Lower leg skin (tissue), 4 donors: ENCODE data around the gene FCHO2. TPM values are rescaled to one million over a fixed set of nuclear protein-coding genes. Genes with fewer than 3 reads are reported as not detected.

ENCODE experiments used
- DNase-seq, 2 donors: peaks; one replicate each; pipeline ENCODE4 v3.0.0-alpha.2; 2019; ENCODE audit warnings: low spot score in 2 of 2
- H3K4me3 ChIP-seq: fragments of 200-600 bp; sonication (generic); 2 replicates; pipeline ENCODE4 v1.5.1; 2017; ENCODE audit warnings: mild to moderate bottlenecking, low read depth; ENCODE audit not compliant: poor library complexity, severe bottlenecking
- CTCF ChIP-seq, 3 donors: fragments of 450-650 bp; IDR thresholded peaks; one replicate each; pipeline ENCODE4 v1.5.1; 2016; ENCODE audit warnings: antibody characterized with exemption in 3 of 3, mild to moderate bottlenecking in 3 of 3, moderate library complexity in 2 of 3
- POLR2A ChIP-seq, 2 donors: fragments of 450-650 bp; IDR thresholded peaks; one replicate each; pipeline ENCODE4 v1.6.1; 2016 to 2017; ENCODE audit warnings: antibody characterized with exemption in 2 of 2, mild to moderate bottlenecking in 1 of 2, moderate library complexity in 1 of 2
- WGBS, 2 donors: methylation state at CpG; one replicate each; pipeline ENCODE4 v1.1.5; 2018; 5-methylcytosine and 5-hydroxymethylcytosine counted together
- intact Hi-C: fragments of 100-400 bp; cut with DNase I; formaldehyde crosslinking; loops from one replicate; pipeline ENCODE4 v1.15.0; 2023; ENCODE audit warnings: low total_unique reads
- total RNA-seq, 4 donors: library from RNA; depleted of rRNA; stranded (reverse); fragments of >200 nt; gene quantifications; one replicate each; pipeline ENCODE4 v1.1.0, GENCODE V29; 2016

The FCHO2 gene
- total RNA-seq, 4 donors from 2014 or later = 22.1 to 30.7 (median 30.1) TPM

DNA sequence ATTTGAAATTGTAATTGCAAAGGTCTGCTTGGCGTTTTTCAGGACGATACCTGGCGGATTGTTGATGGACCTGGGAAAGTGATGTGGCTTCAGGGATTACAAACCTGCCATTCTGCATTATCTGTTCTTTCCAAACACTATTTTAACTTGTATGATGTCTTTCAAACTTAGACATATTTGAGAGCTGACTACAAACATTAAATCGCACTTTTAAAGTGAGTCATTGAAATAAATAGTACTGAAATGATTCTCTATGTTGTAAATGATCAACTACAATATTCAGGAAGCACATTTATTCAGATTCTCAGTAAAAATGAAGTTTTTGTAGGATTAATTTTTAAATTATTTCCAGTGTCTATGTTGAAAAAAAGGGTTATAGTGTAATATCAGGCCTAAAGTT is 132.2 kb downstream of the FCHO2 start:
- no peak overlapping the region for H3K4me3 ChIP-seq
- DNase-seq = no peak
- TF ChIP-seq CTCF (IDR thresholded peaks at IDR 0.05) = no peak
- TF ChIP-seq POLR2A (IDR thresholded peaks at IDR 0.05) = no peak
- 93 to 95% methylated on average over 4 of the region's 4 CpGs for WGBS, 2 donors
- intact Hi-C loops = no loop called here

DNA sequence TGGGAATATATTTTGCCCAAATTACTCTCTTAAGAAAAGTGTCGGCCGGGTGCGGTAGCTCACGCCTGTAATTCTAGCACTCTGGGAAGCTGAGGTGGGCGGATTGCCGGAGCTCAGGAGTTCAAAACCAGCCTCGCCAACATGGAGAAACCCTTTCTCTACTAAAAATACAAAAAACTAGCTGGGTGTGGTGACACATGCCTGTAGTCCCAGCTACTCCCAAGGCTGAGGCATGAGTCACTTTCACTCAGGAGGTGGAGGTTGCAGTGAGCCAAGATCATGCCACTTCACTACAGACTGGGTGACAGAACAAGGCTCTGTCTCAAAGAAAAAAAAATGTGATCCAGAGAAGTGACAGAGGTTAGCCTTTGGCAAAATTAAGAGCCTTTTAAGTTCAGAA is 138.1 kb downstream of the FCHO2 start:
- no peak overlapping the region for H3K4me3 ChIP-seq
- 44 to 54% methylated on average over 7 of the region's 7 CpGs for WGBS, 2 donors
- no peak for DNase-seq
- TF ChIP-seq POLR2A (IDR thresholded peaks at IDR 0.05) (no peak), CTCF (IDR thresholded peaks at IDR 0.05) (no peak)
- intact Hi-C loops = no loop called here

GRCh38 chr5:73094415-73094814 is 138.6 kb downstream of the FCHO2 start:
- DNase-seq = no peak
- no peak for TF ChIP-seq POLR2A (IDR thresholded peaks at IDR 0.05)
- 89 to 93% methylated on average over 1 of the region's 1 CpG for WGBS, 2 donors
- intact Hi-C loops = no loop called here
- no peak overlapping the region for H3K4me3 ChIP-seq

- 94 to 95% methylated on average over 6 of the region's 6 CpGs for whole genome bisulfite sequencing, 2 donors
- no peak overlapping the region for H3K4me3 ChIP-seq
- TF ChIP-seq POLR2A (IDR thresholded peaks at IDR 0.05) = no peak
- TF ChIP-seq CTCF (IDR thresholded peaks at IDR 0.05) = no peak
- intact Hi-C loops = no loop called here
- DNase-seq = no peak
These were observed 139.9 kb downstream of the FCHO2 start for GRCh38 chr5:73095564-73096238.

DNA sequence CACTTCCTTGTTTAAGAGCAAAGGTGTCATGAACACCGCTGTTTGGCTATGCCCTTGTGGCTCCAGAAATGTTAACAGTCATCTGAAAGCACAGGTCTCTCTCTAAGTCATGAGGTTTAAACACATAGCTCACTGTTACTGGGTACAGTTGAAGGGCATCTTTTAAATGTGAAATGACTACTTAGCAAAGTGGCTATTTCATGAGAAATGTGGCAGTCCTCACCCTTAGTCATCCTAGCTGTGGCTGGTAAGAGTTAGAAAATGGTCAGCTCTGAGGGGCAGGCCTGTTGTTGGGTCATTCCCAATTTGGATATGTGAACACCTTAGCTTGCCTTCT is 140.4 kb downstream of the FCHO2 start:
- 85 to 98% methylated on average over 1 of the region's 1 CpG for WGBS, 2 donors
- intact Hi-C loops = no loop called here
- DNase-seq = no peak
- TF ChIP-seq POLR2A (IDR thresholded peaks at IDR 0.05) (no peak), CTCF (IDR thresholded peaks at IDR 0.05) (no peak)
- no peak overlapping the region for H3K4me3 ChIP-seq

DNA sequence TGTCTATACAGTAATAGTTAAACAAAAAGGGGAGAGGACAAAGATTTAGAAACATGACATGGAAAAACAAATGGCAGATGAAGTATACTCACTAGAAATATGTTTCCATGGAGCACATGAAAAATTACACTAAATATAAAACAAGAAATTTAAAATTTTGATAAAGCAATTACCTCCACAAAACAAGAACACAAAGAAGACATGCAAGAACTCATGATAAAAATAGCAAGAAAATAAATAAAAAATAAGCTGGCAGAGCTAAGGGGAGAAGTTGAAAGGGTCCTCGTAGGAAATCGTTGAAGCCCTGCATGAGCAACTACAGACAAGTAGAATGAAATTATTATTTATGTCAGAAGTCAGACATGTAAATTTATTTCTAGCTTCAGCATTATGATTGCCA is 141.9 kb downstream of the FCHO2 start:
- no peak for DNase-seq
- intact Hi-C loops = no loop called here
- WGBS, 2 donors = 94 to 98% methylated on average over 2 of the region's 2 CpGs

More for the DNA sequence above, 141.9 kb downstream of the FCHO2 start:
- H3K4me3 ChIP-seq = no peak overlapping the region
- no peak for TF ChIP-seq CTCF (IDR thresholded peaks at IDR 0.05)
- no peak for TF ChIP-seq POLR2A (IDR thresholded peaks at IDR 0.05)
